ENCODE data around the gene PARVG. TPM values are rescaled to one million over a fixed set of nuclear protein-coding genes. Genes with fewer than 3 reads are reported as not detected.

Gene PARVG
- total RNA-seq, 4 donors from 2014 or later, result 18.4 to 304 (median 33.8) TPM

DNA sequence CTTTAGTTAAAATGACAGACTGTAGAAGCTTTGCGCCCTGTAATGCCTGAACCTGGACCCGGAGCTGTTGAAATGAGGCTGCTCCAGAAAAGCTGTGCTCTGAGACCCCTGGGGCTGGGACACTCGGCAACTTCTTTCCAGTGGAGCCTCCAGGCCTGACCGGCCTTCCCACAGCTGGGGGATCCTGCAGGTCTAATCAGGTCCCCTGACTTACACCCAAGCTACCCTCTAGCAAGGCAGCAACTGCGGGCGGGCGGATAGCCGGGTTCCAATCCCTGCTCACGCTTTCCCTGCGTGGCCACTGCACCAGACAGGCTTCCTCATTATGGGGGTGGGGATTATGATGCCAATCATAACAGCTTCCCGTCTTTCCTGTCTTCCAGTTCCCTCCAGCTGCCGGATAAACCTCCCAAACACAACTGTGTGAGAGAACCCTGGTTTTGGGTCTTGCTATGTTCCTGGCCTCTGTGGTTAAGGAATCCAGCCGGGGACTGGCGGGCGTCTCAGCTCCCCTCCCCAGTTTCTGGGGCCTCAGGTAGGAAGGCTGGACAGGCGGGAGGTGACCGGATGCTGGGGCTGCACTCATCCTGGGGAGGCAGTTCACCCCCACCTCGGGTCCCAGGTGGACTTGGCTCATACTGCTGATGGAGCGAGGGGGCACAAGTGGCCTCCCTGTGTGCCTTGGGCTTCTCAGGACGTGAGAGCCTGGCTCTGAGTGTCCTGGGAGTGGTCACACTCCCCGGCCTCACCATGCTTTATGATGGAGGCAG is 38.6 kb downstream of the PARVG start:
- Histone ChIP-seq H3K27me3 (no peaks in the 10 kb centered on the region), H3K4me1 (no peaks in the 10 kb centered on the region), H3K36me3 (no peaks in the 10 kb centered on the region), H3K27ac (no peak overlapping the region), H3K9me3 (no peaks in the 10 kb centered on the region), H3K4me3 (no peak overlapping the region)
- TF ChIP-seq CTCF (IDR thresholded peaks at IDR 0.05), result no peak
- TF ChIP-seq POLR2A (IDR thresholded peaks at IDR 0.05), result no peak
- DNase-seq, result no peak

DNA sequence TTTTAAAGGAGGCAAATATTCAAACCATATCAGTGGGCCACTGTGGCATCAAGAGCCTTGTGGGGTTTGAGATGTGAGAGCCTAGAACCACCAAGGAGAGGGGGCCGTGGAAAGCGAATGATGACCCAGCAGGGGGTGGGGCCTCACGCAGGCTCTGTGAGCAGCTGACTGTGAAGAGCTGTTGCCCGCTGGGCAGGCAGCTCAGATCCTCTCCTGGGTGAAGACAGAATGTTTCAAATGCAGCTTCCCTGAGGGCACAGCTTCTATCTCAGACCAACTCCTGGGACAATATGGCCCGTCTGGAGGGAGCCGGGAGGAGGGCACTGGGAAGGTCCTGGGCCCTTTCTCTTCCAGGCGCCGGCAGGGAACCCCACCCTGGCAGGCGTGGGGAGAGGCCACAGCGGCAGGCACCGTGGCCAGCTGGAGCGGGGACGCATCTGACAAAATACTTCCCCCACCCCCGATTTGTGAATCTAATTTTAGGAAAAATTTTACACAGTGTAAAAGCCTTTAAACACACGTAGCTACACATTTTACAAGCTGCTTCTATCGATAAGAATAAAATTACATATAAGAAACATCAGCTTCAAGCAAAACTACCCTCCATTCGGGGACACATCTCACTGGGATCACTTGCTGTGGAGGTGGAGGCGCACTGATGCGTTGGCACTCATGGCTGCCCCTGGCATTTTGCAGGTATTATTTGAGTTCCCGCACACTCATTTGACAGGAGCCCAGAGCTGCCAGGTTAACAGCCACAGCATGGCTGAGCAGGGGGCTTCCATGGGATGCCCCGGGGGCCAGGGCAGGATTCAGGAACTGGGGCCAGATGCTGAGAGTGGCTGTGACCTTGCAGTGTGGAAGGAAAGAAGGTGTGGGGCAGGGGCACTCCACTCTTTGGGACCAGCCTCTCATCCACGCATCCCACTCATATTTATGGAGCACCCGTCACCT is 40.3 kb downstream of the PARVG start:
- H3K36me3 ChIP-seq, result no peaks in the 10 kb centered on the region
- H3K27ac ChIP-seq, result no peak overlapping the region
- TF ChIP-seq CTCF (IDR thresholded peaks at IDR 0.05) (no peak), POLR2A (IDR thresholded peaks at IDR 0.05) (no peak)
- H3K4me1 ChIP-seq, result no peaks in the 10 kb centered on the region
- no peak overlapping the region for H3K4me3 ChIP-seq
- H3K9me3 ChIP-seq, result no peaks in the 10 kb centered on the region
- no peaks in the 10 kb centered on the region for H3K27me3 ChIP-seq
- DNase-seq, result no peak

GRCh38 chr22:44221710-44222475 is 41.2 kb downstream of the PARVG start:
- no peaks in the 10 kb centered on the region for H3K36me3 ChIP-seq
- no peaks in the 10 kb centered on the region for H3K27me3 ChIP-seq
- no peak overlapping the region for H3K27ac ChIP-seq
- DNase-seq, result no peak
- H3K4me1 ChIP-seq, result no peaks in the 10 kb centered on the region
- TF ChIP-seq POLR2A (IDR thresholded peaks at IDR 0.05) (no peak), CTCF (IDR thresholded peaks at IDR 0.05) (no peak)
- no peak overlapping the region for H3K4me3 ChIP-seq
- H3K9me3 ChIP-seq, result no peaks in the 10 kb centered on the region

GRCh38 chr22:44224166-44224565 is 43.4 kb downstream of the PARVG start:
- Histone ChIP-seq H3K27ac (no peak overlapping the region), H3K27me3 (no peaks in the 10 kb centered on the region), H3K4me3 (no peak overlapping the region), H3K36me3 (no peaks in the 10 kb centered on the region), H3K9me3 (peaks cover 0 to 7% (median 2%) of the 10 kb centered on the region in 4 donors), H3K4me1 (no peaks in the 10 kb centered on the region)
- DNase-seq, result no peak
- TF ChIP-seq POLR2A (IDR thresholded peaks at IDR 0.05), result no peak
- no peak for TF ChIP-seq CTCF (IDR thresholded peaks at IDR 0.05)

- no peaks in the 10 kb centered on the region for H3K4me1 ChIP-seq
- TF ChIP-seq CTCF (IDR thresholded peaks at IDR 0.05) (no peak), POLR2A (IDR thresholded peaks at IDR 0.05) (no peak)
- H3K36me3 ChIP-seq, result no peaks in the 10 kb centered on the region
- no peak overlapping the region for H3K4me3 ChIP-seq
- no peak overlapping the region for H3K27ac ChIP-seq
- no peak for DNase-seq
- peaks cover 0 to 7% (median 2%) of the 10 kb centered on the region in 4 donors for H3K9me3 ChIP-seq
- H3K27me3 ChIP-seq, result no peaks in the 10 kb centered on the region
These were observed 44.5 kb downstream of the PARVG start for GRCh38 chr22:44225091-44225689.
